ENCODE measurements around the gene ARHGEF19.

GRCh38 chr1:16219968-16220500 is 7.6 kb upstream of the ARHGEF19 start:
- TF ChIP-seq CTCF (IDR thresholded peaks at IDR 0.05 in 2 of 3, conservative IDR thresholded peaks at IDR 0.05 in 1 of 3; ENCODE audit: control insufficient read depth in 2 of 3, extremely low read depth in 1 of 3, insufficient read depth in 1 of 3, low read depth in 3 of 3, low read length in 3 of 3) (no peak), HDGF (IDR thresholded peaks at IDR 0.05) (no peak), BMI1 (IDR thresholded peaks at IDR 0.05; ENCODE audit: borderline replicate concordance) (no peak), ETV6 (conservative IDR thresholded peaks at IDR 0.05 in 1 of 2, IDR thresholded peaks at IDR 0.05 in 1 of 2; ENCODE audit: borderline replicate concordance in 1 of 2, low read depth in 1 of 2) (no peak), YY1 (IDR thresholded peaks at IDR 0.05; ENCODE audit: low read depth, low read length) (no peak), POLR2A (IDR thresholded peaks at IDR 0.05; ENCODE audit: low read depth, low read length) (no peak)

Data from GM12878 (cell line).